ENCODE results near the gene COL9A2.

GRCh38 chr1:40257688-40258444 is 59.2 kb downstream of the COL9A2 start, which contains the start of gene ZMPSTE24:
- TF ChIP-seq CTCF (IDR thresholded peaks at IDR 0.05; ENCODE audit: insufficient read depth, low read length, poor library complexity, severe bottlenecking) (no peak), EZH2phosphoT487 (conservative IDR thresholded peaks at IDR 0.05; ENCODE audit: low read length) (no peak)

All from SU-DHL-6 (cell line).